ENCODE measurements around the gene ORAI3. TPM values are rescaled to one million over a fixed set of nuclear protein-coding genes. Genes with fewer than 3 reads are reported as not detected.

ORAI3 gene
- total and polyA plus RNA-seq, 2 of the 13 experiments (the other 11 are each of a cell fraction or from before 2014, with no cell fraction given), result 11.4 to 32.0 TPM

GRCh38 chr16:30977502-30977901 lies 28.6 kb downstream of the ORAI3 start (continued):
- TF ChIP-seq ZNF280D (CRISPR knock-in tag; IDR thresholded peaks at IDR 0.05) (no peak), ZFAT (CRISPR knock-in tag; conservative IDR thresholded peaks at IDR 0.05) (no peak), ZNF747 (CRISPR knock-in tag; IDR thresholded peaks at IDR 0.05; ENCODE audit: borderline replicate concordance) (no peak), EZH2 (conservative IDR thresholded peaks at IDR 0.05; ENCODE audit: low read depth, low read length) (no peak), ZNF281 (CRISPR knock-in tag; IDR thresholded peaks at IDR 0.05; ENCODE audit: borderline replicate concordance) (no peak), ZNF263 (CRISPR knock-in tag; IDR thresholded peaks at IDR 0.05) (peak; percentile 54; the same call in 1 of the 2 replicates)
